GM12873 (cell line): Measurements from ENCODE around the gene SPARC.

ENCODE experiments used
- TF ChIP-seq, protein P1 (sequence below): IDR thresholded peaks from 2 replicates; pipeline ENCODE4 v1.5.1; 2012; ENCODE audit warnings: low read depth, mild to moderate bottlenecking, moderate library complexity, low read length, control low read depth; ENCODE audit not compliant: insufficient read depth; ENCODE audit errors: missing control alignments

SPARC gene

DNA sequence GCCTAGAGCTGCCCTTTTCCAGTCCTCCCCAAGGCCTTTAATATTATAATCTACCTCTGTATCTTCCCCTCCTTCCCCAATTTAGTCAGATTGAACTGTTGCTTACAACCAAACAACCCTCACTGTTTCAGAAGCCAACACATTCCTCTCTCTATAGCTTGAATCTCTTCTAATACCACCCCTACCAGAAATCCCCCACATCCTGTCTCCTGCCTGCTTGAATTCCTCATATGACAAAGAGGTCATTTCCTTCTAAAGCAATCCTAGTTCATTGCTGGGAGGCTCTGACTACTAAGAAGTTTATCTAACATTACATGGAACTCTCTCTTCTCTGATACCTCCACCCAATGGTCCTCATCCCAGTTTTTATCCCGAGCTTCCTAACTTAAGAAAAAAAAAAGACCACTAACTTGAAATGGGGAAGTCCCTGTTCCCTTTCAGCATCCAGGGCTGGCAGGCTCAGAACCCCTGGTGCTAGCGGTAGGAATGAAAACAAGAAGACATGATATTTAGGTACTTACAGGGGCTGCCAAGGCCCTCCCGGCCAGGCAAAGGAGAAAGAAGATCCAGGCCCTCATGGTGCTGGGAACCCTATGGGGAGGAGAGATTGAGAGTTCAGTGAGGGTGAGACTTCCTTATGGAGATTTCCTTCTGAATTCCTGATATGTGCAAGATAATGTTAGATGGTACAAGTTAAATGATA lies 11.0 kb downstream of the SPARC start:
- TF ChIP-seq, protein P1, sequence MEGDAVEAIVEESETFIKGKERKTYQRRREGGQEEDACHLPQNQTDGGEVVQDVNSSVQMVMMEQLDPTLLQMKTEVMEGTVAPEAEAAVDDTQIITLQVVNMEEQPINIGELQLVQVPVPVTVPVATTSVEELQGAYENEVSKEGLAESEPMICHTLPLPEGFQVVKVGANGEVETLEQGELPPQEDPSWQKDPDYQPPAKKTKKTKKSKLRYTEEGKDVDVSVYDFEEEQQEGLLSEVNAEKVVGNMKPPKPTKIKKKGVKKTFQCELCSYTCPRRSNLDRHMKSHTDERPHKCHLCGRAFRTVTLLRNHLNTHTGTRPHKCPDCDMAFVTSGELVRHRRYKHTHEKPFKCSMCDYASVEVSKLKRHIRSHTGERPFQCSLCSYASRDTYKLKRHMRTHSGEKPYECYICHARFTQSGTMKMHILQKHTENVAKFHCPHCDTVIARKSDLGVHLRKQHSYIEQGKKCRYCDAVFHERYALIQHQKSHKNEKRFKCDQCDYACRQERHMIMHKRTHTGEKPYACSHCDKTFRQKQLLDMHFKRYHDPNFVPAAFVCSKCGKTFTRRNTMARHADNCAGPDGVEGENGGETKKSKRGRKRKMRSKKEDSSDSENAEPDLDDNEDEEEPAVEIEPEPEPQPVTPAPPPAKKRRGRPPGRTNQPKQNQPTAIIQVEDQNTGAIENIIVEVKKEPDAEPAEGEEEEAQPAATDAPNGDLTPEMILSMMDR: no peak

DNA sequence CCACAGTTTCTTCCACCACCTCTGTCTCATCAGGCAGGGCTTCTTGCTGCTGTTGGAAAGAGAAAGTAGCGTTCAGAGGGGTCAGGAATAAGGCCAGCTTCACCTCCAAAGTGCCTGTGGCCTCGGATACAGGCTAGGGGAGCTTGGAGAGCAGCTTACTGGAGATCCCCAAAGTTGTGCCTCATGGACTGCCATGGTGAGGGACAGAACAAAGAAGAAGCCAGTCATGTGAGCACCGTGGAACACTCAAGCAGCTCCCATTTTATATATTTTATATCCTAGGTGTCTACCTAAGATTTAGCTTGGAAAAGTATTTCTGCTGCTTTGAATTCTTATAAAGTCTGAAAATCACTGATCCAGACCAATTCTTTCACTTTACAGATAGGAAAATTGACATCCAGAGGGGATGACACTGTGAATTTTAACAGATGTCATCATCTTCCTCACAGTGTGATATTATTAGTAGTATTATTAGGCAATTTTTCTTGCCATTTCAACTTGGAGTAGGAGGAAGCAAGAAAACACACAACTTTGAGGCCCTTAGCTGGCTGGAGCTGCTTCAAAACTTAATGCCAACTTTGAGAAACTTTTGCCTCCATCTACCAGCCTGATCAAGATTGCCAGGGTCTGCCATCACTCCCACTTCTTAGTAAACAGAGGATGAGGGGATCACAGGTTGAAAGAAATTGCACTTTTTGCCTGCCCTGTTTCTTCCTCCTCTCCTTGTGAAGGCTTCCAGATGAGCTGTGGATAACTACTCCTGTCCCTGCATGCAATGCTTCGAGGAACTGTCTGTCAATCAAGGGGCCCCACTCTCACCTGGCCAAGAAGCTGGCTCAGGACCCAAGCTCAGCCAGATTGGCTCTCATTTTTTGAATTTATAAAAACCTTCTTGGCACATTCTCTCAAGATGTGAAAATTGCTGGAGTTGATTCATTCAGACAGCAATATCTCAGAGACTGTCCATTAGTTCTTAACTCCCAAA lies 11.8 kb downstream of the SPARC start:
- TF ChIP-seq, protein P1: no peak

DNA sequence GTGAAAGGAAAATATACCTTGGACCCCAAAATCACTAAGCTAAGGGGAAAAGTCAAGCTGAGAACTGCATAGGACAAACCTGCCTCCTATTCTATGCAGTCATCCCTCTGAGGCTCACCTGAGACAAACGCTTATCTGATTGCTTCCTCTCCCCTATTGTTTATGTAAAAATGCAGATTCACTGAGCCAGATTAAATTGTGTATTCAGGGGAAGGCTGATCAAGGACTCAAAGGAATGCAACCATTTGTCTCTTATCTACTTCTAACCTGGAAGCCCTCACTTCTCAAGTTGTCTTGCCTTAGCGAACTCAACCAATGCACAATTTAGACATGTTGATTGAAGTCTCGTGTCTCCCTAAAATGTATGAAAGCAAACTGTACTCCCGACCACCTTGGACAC lies 13.3 kb downstream of the SPARC start:
- TF ChIP-seq, protein P1: no peak

DNA sequence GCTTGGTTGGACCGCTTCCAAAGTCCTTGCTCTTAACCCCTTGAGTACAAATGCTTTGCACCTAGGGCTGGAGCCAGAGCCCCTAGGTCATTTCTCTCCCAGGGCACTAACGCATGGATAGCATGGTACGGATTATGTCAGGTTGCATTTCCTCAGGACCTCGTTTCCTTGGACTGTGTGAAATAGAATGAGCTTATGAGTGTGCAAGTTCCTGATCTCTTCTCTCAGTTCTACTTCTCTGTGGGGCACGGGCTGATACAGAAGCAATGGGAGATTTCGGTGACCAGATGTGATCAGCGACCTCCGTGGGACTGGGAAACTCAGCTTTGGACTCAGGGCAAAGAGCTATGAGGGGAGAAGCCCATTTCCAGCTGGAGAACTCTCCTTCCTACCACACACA lies 14.2 kb downstream of the SPARC start:
- TF ChIP-seq, protein P1: no peak

DNA sequence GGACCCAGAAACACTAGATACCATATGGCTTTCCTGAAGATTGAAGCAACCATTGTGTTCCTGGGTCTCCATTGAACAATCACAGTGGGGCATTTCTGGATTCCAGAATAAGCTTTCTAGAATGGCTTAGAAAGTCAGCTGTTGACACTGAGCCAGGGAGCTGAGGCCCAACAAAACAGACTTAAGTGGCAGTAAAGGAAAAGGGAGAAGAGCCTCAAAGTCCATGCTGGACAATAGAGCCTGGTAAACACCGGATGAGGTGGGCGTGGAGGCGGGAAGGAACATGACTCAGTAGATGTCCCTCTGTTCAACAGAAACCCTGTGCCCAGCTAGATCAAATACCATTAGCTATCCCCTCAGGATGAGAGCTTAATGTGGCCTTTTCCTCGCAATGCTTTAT lies 14.8 kb downstream of the SPARC start:
- TF ChIP-seq, protein P1: no peak

DNA sequence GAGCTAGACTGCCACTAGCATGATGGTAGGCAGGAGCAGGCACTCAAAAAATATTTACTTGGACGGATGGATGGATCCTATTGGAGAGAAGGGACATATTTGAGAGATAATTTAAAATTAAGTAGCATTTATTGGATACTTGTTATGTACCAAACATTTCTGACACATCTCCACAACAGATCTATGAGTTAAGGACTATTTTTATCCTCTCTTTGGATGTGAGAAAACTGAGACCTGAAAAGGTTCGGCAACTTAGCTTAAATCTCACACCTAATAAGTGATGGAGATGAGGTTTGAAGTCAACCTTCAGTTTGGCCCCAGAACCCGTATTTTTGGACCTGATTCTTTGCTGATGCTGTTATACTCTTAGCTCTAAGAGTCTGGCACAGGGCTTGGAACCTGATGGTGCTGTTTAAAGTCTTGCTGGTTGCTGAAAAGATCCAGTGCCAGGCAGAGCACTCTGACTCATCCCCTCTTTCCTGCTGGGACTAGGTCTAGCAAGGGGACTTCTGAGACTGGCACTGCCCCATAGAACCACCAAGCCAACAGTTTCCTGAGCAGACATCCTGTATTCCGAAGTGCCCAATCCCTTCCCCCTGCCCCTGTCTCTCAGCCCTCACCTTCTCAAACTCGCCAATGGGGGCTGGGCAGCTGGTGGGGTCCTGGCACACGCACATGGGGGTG lies 15.6 kb downstream of the SPARC start:
- TF ChIP-seq, protein P1: no peak
